Mesenchymal stem cell (in vitro differentiated cells and primary cell): ENCODE results near the gene GRIK4.
"Not testable (repeated sequence)": the region's sequence is repeated elsewhere in the genome, so short reads cannot be mapped to it uniquely, and the experiment has no call there.

Experiments used
- DNase-seq: peaks from one replicate; pipeline ENCODE4 v3.0.0-alpha.2; 2013
- H2AFZ ChIP-seq: one replicate; pipeline ENCODE4 v1.6.1; 2013; ENCODE audit warnings: low read depth, mild to moderate bottlenecking, control low read depth, inconsistent platforms, low read length, moderate library complexity
- H2AK5ac ChIP-seq: 2 replicates; pipeline ENCODE4 v1.6.1; 2013; ENCODE audit warnings: low read length, moderate library complexity, mild to moderate bottlenecking, inconsistent platforms; ENCODE audit not compliant: severe bottlenecking
- H2BK120ac ChIP-seq: one replicate; pipeline ENCODE4 v1.6.1; 2013; ENCODE audit warnings: low read depth, mild to moderate bottlenecking, inconsistent platforms, low read length, moderate library complexity
- H2BK12ac ChIP-seq, 2 experiments: one replicate each; pipeline ENCODE4 v1.6.1; 2013; ENCODE audit warnings: inconsistent platforms in 2 of 2, low read length in 2 of 2, mild to moderate bottlenecking in 2 of 2, moderate library complexity in 2 of 2, control low read depth in 1 of 2
- H2BK15ac ChIP-seq: one replicate; pipeline ENCODE4 v1.6.1; 2013; ENCODE audit warnings: mild to moderate bottlenecking, low read depth, inconsistent platforms; ENCODE audit not compliant: poor library complexity, severe bottlenecking
- H2BK5ac ChIP-seq: 2 replicates; pipeline ENCODE4 v1.6.1; 2013; ENCODE audit warnings: low read depth, mild to moderate bottlenecking, low read length, control low read depth, inconsistent platforms; ENCODE audit not compliant: poor library complexity, severe bottlenecking
- H3K14ac ChIP-seq, 2 experiments: one replicate each; pipeline ENCODE4 v1.6.1; 2013; ENCODE audit warnings: inconsistent platforms in 2 of 2, low read length in 2 of 2, control low read depth in 1 of 2, mild to moderate bottlenecking in 1 of 2, moderate library complexity in 1 of 2
- H3K18ac ChIP-seq, 2 experiments: one replicate each; pipeline ENCODE4 v1.6.1; 2013; ENCODE audit warnings: inconsistent platforms in 2 of 2, low read length in 2 of 2, control low read depth in 1 of 2, low read depth in 1 of 2, mild to moderate bottlenecking in 1 of 2
- H3K23ac ChIP-seq, 2 experiments: one replicate each; pipeline ENCODE4 v1.6.1; 2013; ENCODE audit warnings: inconsistent platforms in 2 of 2, low read length in 2 of 2, mild to moderate bottlenecking in 2 of 2, moderate library complexity in 2 of 2, control low read depth in 1 of 2
- H3K27ac ChIP-seq: 2 replicates; pipeline ENCODE4 v1.5.1; 2013; ENCODE audit warnings: mild to moderate bottlenecking, moderate library complexity, low read length, control low read depth, inconsistent platforms; ENCODE audit not compliant: poor library complexity, severe bottlenecking
- H3K27me3 ChIP-seq, 2 experiments: 2 replicates each; pipeline versions ENCODE4 v1.6.1 to v1.7.0; 2013; ENCODE audit warnings: low read length in 2 of 2, mild to moderate bottlenecking in 2 of 2, moderate library complexity in 2 of 2, control low read depth in 1 of 2, inconsistent platforms in 1 of 2; ENCODE audit not compliant: control insufficient read depth in 1 of 2, insufficient read depth in 1 of 2
- H3K36me3 ChIP-seq, 2 experiments: 2 replicates each; pipeline versions ENCODE4 v1.6.1 to v1.7.0; 2013; ENCODE audit warnings: low read length in 2 of 2, control low read depth in 1 of 2, inconsistent platforms in 1 of 2, low read depth in 1 of 2, mild to moderate bottlenecking in 1 of 2; ENCODE audit not compliant: insufficient read depth in 2 of 2, control insufficient read depth in 1 of 2
- H3K4ac ChIP-seq, 2 experiments: one replicate each; pipeline ENCODE4 v1.6.1; 2013; ENCODE audit warnings: inconsistent platforms in 2 of 2, low read length in 2 of 2, mild to moderate bottlenecking in 2 of 2, moderate library complexity in 2 of 2, control low read depth in 1 of 2, low read depth in 1 of 2
- H3K4me1 ChIP-seq: 2 replicates; pipeline ENCODE4 v1.6.1; 2013; ENCODE audit warnings: low read depth, low read length, control low read depth; ENCODE audit not compliant: control insufficient read depth, insufficient read depth
- H3K4me2 ChIP-seq: 2 replicates; pipeline ENCODE4 v1.6.1; 2013; ENCODE audit warnings: low read length, mild to moderate bottlenecking, inconsistent platforms; ENCODE audit not compliant: poor library complexity, severe bottlenecking
- H3K4me3 ChIP-seq, 2 experiments: 2 replicates each; pipeline versions ENCODE4 v1.5.1 to v1.7.0; 2013; ENCODE audit warnings: low read length in 2 of 2, mild to moderate bottlenecking in 2 of 2, control low read depth in 1 of 2, low read depth in 1 of 2; ENCODE audit not compliant: insufficient read depth in 1 of 2
- H3K79me1 ChIP-seq: replicated peaks from 2 replicates; pipeline ENCODE4 v1.6.1; 2013; ENCODE audit warnings: mild to moderate bottlenecking, control low read depth, low read length, inconsistent platforms; ENCODE audit not compliant: poor library complexity, severe bottlenecking
- H3K9ac ChIP-seq: 2 replicates; pipeline ENCODE4 v1.7.0; 2013; ENCODE audit warnings: mild to moderate bottlenecking, low read length, moderate library complexity
- H3K9me3 ChIP-seq: 2 replicates; pipeline ENCODE4 v1.7.0; 2013; ENCODE audit warnings: mild to moderate bottlenecking, low read length; ENCODE audit not compliant: control insufficient read depth
- H4K8ac ChIP-seq: one replicate; pipeline ENCODE4 v1.6.1; 2013; ENCODE audit warnings: inconsistent platforms, mild to moderate bottlenecking, low read length, moderate library complexity
- H4K91ac ChIP-seq: one replicate; pipeline ENCODE4 v1.6.1; 2013; ENCODE audit warnings: mild to moderate bottlenecking, low read length, inconsistent platforms
- WGBS: methylation state at CpG from one replicate; pipeline ENCODE4 v1.1.7; 2013; ENCODE audit warnings: mixed read lengths; 5-methylcytosine and 5-hydroxymethylcytosine counted together

Gene GRIK4

GRCh38 chr11:121018746-121019145 lies 507.2 kb downstream of the GRIK4 start:
- H3K4ac ChIP-seq = no peak overlapping the region
- no peak overlapping the region for H3K4me2 ChIP-seq
- no peak overlapping the region for H4K8ac ChIP-seq
- H2BK120ac ChIP-seq = no peak overlapping the region
- H3K36me3 ChIP-seq = no peaks in the 10 kb centered on the region
- peaks cover 1% of the 10 kb centered on the region for H3K4me1 ChIP-seq
- H2AK5ac ChIP-seq = no peak overlapping the region
- H3K14ac ChIP-seq = no peak overlapping the region
- H2BK12ac ChIP-seq = no peak overlapping the region
- no peaks in the 10 kb centered on the region for H3K27me3 ChIP-seq
- H3K79me1 ChIP-seq = no peaks in the 10 kb centered on the region
- DNase-seq = no peak
- no peak overlapping the region for H2BK5ac ChIP-seq
- H2AFZ ChIP-seq = no peak overlapping the region
- H2BK15ac ChIP-seq = no peak overlapping the region
- WGBS = 90% methylated on average over 1 of the region's 1 CpG
- H3K23ac ChIP-seq = no peak overlapping the region
- no peaks in the 10 kb centered on the region for H3K9me3 ChIP-seq
- H4K91ac ChIP-seq = no peak overlapping the region
- no peak overlapping the region for H3K9ac ChIP-seq
- H3K27ac ChIP-seq = no peak overlapping the region
- no peak overlapping the region for H3K4me3 ChIP-seq
- H3K18ac ChIP-seq = no peak overlapping the region

- 97% methylated on average over 34 of the region's 36 CpGs for WGBS
- H3K4me3 ChIP-seq = not testable (repeated sequence)
Measured at GRCh38 chr11:121021718-121022117, 510.2 kb downstream of the GRIK4 start.

GRCh38 chr11:121023848-121024751 lies 512.6 kb downstream of the GRIK4 start, which contains the start of gene TBCEL:
TSS of gene TBCEL (plus strand) at chr11:121024102. CDS start at chr11:121045691, 21,589 bp downstream.
- Histone ChIP-seq H3K4me3 (peak within 1 kb of the TSS; percentile 78 to 80), H3K9ac (peak within 1 kb of the TSS; percentile 94), H3K27ac (no peak within 1 kb of the TSS), H4K8ac (peak within 1 kb of the TSS; percentile 84), H3K23ac (no peak within 1 kb of the TSS), H3K18ac (peak within 1 kb of the TSS; percentile 44 to 67), H3K36me3 (no peaks in the 10 kb centered on the region), H2BK120ac (peak within 1 kb of the TSS; percentile 21), H3K4me1 (peaks cover 8% of the 10 kb centered on the region), H2BK15ac (peak within 1 kb of the TSS; percentile 39), H3K14ac (peak within 1 kb of the TSS in 1 of 2 experiments; percentile 89), H4K91ac (peak within 1 kb of the TSS; percentile 70), H3K27me3 (no peaks in the 10 kb centered on the region), H2BK5ac (no peak within 1 kb of the TSS), H2AFZ (peak within 1 kb of the TSS; percentile 72), H3K9me3 (no peaks in the 10 kb centered on the region), H3K4ac (peak within 1 kb of the TSS; percentile 21 to 55), H2BK12ac (peak within 1 kb of the TSS in 1 of 2 experiments; percentile 23), H3K79me1 (peaks cover 9% of the 10 kb centered on the region), H3K4me2 (peak within 1 kb of the TSS; percentile 86), H2AK5ac (no peak within 1 kb of the TSS)
- peak; percentile 84 for DNase-seq
- 1% methylated on average over 46 of the region's 54 CpGs for WGBS

More at GRCh38 chr11:121021718-121022117, 510.2 kb downstream of the GRIK4 start:
- H3K18ac ChIP-seq, H3K23ac ChIP-seq, H2BK120ac ChIP-seq, H4K91ac ChIP-seq, H3K4me1 ChIP-seq, H2BK12ac ChIP-seq, H2BK15ac ChIP-seq, H3K27ac ChIP-seq, H3K36me3 ChIP-seq, H3K79me1 ChIP-seq, H4K8ac ChIP-seq, H3K27me3 ChIP-seq, H2AK5ac ChIP-seq, H3K4me2 ChIP-seq, H3K9ac ChIP-seq, H2BK5ac ChIP-seq, H2AFZ ChIP-seq, H3K9me3 ChIP-seq, DNase-seq, H3K14ac ChIP-seq, H3K4ac ChIP-seq: not testable (repeated sequence)

GRCh38 chr11:121024989-121025388 lies 513.4 kb downstream of the GRIK4 start:
- Histone ChIP-seq H3K14ac (no peak overlapping the region), H3K4me3 (peak overlapping the region in 1 of 2 experiments; percentile 78), H3K27ac (no peak overlapping the region), H3K4ac (no peak overlapping the region), H2BK120ac (no peak overlapping the region), H2BK5ac (no peak overlapping the region), H3K27me3 (no peaks in the 10 kb centered on the region), H3K79me1 (peaks cover 11% of the 10 kb centered on the region), H2AFZ (no peak overlapping the region), H4K8ac (no peak overlapping the region), H2AK5ac (no peak overlapping the region), H3K4me2 (peak overlapping the region; percentile 86), H3K9ac (peak overlapping the region; percentile 94), H4K91ac (no peak overlapping the region), H3K36me3 (no peaks in the 10 kb centered on the region), H3K18ac (no peak overlapping the region), H2BK12ac (no peak overlapping the region), H3K9me3 (no peaks in the 10 kb centered on the region), H2BK15ac (no peak overlapping the region), H3K23ac (peak overlapping the region in 1 of 2 experiments; percentile 46), H3K4me1 (peaks cover 8% of the 10 kb centered on the region)
- DNase-seq = peak; percentile 53
- WGBS = 82% methylated on average over 3 of the region's 3 CpGs
